Loucy (cell line): ENCODE data around the gene CEP290.

Experiments used
- EZH2phosphoT487 ChIP-seq: fragments of 200-600 bp; IDR thresholded peaks from 2 replicates; pipeline ENCODE4 v1.6.1; 2018; ENCODE audit warnings: antibody characterized with exemption, mild to moderate bottlenecking, moderate library complexity, borderline replicate concordance
- TF ChIP-seq, protein P1 (sequence below): fragments of 200-600 bp; sonication (generic); conservative IDR thresholded peaks from 2 replicates; pipeline ENCODE4 v1.5.1; 2014; ENCODE audit warnings: mild to moderate bottlenecking, antibody characterized with exemption, low read length

DNA sequence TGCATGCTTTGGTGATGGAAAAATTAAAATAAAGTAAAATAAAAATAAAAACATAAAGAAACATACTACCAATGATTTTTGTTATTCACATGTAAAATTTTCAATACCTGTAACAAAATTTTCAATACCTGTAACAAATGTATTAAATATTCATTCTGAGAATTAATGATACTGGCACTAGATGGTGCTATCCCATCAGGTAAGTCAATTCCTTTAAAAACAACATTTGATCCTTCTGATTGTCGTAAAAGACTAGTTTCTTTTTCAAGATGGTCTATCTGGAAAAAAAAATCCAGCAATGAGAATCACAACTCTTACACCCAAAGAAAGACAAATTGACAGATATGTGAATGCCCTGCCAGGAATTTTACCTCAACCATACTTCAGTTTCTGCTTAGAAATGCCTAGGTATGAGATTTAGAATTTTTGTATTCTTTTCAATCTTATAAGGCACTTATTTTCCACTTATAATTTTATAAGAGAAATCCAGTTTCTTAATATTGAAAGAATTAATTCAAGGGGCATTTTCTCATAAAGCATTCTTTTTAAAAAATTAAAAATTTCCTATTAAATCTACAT lies 30.7 kb downstream of the CEP290 start:
- TF ChIP-seq, protein P1, sequence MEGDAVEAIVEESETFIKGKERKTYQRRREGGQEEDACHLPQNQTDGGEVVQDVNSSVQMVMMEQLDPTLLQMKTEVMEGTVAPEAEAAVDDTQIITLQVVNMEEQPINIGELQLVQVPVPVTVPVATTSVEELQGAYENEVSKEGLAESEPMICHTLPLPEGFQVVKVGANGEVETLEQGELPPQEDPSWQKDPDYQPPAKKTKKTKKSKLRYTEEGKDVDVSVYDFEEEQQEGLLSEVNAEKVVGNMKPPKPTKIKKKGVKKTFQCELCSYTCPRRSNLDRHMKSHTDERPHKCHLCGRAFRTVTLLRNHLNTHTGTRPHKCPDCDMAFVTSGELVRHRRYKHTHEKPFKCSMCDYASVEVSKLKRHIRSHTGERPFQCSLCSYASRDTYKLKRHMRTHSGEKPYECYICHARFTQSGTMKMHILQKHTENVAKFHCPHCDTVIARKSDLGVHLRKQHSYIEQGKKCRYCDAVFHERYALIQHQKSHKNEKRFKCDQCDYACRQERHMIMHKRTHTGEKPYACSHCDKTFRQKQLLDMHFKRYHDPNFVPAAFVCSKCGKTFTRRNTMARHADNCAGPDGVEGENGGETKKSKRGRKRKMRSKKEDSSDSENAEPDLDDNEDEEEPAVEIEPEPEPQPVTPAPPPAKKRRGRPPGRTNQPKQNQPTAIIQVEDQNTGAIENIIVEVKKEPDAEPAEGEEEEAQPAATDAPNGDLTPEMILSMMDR = peak; percentile 68
- no peak for TF ChIP-seq EZH2phosphoT487
